ENCODE measurements around the gene DELE1.

DELE1 gene

DNA sequence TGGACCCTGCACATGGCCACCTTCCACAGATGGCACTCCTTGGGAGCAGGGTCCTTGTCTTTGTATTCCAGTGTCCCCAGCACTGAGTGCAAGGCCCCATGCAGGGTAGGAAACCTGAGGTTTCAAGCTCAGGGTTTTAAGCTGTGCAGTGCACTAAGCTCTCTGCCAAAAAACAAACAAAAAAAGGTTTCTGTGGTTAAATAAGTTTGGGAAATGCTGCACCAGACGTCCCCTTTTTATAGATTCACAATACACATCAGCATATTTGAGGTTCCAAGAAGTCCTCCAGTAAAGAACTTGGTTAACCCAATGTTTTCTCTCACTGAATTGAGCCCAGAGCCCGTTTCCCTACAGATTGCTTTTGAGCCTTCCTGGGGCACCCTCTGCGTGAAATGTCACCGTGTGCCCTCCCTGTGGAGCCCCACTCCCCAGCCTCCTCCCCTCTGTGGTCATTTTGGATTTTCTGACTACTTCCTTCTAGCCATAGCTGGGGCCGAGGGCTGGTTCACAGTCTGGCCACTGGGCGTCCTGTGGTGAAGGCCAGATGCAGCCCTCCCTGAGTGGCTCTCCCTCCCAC, 17.1 kb downstream of the DELE1 start:
- Histone ChIP-seq H3K27me3 (ENCODE audit: control insufficient read depth, insufficient read depth, low read length) (no peaks in the 10 kb centered on the region), H3K4me3 (ENCODE audit: low read length) (no peak overlapping the region), H3K9ac (ENCODE audit: low read length) (no peak overlapping the region), H3K36me3 (ENCODE audit: control insufficient read depth, insufficient read depth, low read length) (peaks cover 22% of the 10 kb centered on the region), H3K4me1 (ENCODE audit: control insufficient read depth, insufficient read depth, low read length) (peaks cover 4% of the 10 kb centered on the region), H3K27ac (ENCODE audit: low read depth, low read length) (no peak overlapping the region)

DNA sequence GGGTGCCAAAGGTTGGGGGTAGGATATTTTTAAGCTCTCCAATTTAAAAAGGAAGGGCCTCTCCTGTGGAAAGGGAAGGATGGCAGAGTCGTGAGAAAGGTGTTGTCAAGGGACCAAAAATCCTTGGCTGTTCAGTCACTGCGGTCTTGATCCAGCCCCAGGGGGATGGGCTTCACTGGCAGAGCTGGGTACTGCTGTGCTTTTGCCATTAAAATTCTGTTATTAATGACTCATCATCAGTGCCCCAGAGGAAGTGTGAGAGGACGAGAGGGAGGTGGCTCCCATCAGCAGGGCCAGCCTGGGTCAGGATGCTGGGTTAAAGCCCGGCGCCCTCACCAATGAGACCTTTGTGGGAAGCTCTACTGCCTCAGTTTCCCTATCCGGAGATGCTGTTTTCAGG, 17.6 kb downstream of the DELE1 start:
- Histone ChIP-seq H3K27ac (ENCODE audit: low read depth, low read length) (no peak overlapping the region), H3K36me3 (ENCODE audit: control insufficient read depth, insufficient read depth, low read length) (peaks cover 22% of the 10 kb centered on the region), H3K9ac (ENCODE audit: low read length) (no peak overlapping the region), H3K27me3 (ENCODE audit: control insufficient read depth, insufficient read depth, low read length) (no peaks in the 10 kb centered on the region), H3K4me1 (ENCODE audit: control insufficient read depth, insufficient read depth, low read length) (peaks cover 6% of the 10 kb centered on the region), H3K4me3 (ENCODE audit: low read length) (no peak overlapping the region)

DNA sequence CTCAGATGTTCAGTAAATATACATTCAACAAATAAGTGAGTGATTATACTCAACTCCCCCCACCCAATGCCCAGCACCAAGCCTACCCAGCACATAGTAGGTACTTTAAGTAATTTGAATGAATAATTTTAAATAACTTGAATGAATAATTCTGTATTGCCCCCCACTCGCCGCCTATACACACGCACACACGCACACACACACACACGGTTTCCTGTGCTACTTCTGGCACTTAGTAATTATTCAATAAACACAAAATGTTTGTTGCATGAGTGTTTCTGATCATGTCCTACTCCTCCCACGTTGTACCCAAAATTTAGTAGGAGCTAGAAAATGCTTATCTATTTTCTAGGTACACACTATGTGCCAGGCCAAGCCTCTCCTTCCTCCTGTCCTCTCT, 18.1 kb downstream of the DELE1 start:
- no peak overlapping the region for H3K9ac ChIP-seq (ENCODE audit: low read length)
- H3K27ac ChIP-seq (ENCODE audit: low read depth, low read length), result no peak overlapping the region
- H3K4me1 ChIP-seq (ENCODE audit: control insufficient read depth, insufficient read depth, low read length), result peaks cover 6% of the 10 kb centered on the region
- H3K4me3 ChIP-seq (ENCODE audit: low read length), result no peak overlapping the region
- H3K27me3 ChIP-seq (ENCODE audit: control insufficient read depth, insufficient read depth, low read length), result no peaks in the 10 kb centered on the region
- H3K36me3 ChIP-seq (ENCODE audit: control insufficient read depth, insufficient read depth, low read length), result peaks cover 19% of the 10 kb centered on the region

DNA sequence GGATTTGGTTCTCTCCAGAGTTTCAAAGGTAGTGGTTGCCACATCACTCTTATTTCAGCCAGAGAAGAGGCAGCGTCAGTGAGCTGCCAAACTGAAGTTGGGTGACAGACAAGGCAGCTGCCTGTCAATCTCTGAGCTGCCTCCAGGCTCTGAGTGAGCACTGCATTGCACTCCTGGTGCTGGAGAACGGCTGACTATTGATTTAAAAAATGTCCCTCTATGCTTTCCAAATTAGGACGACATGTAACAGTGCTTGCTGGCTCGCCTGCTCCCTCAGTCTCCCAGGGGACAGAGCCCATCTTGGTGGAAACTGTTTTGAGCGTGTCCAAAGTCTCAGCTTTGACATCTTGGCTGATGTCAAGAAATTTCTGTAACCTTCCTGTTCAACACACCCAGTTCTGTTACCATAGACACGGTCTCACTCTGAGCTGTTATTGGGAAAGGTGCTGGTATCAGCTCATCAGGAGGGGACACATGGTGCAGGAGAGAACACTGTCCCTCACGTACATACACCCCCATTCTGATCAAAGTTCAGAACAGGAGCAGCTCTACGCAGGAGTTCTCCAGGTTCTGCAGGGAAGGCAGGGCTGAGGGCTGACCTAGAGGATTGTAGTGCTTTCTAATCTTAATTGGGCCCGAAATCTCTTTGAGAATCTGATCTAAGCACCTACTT, 18.6 kb downstream of the DELE1 start:
- Histone ChIP-seq H3K27ac (ENCODE audit: low read depth, low read length) (no peak overlapping the region), H3K4me3 (ENCODE audit: low read length) (no peak overlapping the region), H3K27me3 (ENCODE audit: control insufficient read depth, insufficient read depth, low read length) (no peaks in the 10 kb centered on the region), H3K36me3 (ENCODE audit: control insufficient read depth, insufficient read depth, low read length) (peaks cover 14% of the 10 kb centered on the region), H3K4me1 (ENCODE audit: control insufficient read depth, insufficient read depth, low read length) (peaks cover 6% of the 10 kb centered on the region), H3K9ac (ENCODE audit: low read length) (no peak overlapping the region)

DNA sequence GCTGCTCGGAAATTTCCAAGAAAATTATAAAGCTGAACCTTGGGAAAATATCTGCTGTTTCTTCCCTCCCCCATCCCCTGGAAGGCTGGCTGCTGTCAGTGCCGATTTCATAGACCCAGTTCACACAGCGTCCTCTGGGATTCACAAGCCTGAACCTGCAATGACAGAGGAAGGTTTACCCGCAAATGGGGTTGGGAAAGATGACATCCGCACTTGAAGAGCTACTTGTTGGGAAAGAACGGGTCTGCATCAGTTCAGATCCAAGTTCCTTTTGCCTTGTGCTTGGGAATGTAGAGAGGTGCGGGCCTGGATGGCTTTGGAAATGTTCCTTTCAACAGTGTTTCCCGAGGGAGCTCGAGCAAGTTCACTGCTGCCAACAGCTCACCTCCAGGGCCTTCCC, 20.4 kb downstream of the DELE1 start:
- Histone ChIP-seq H3K4me3 (ENCODE audit: low read length) (no peak overlapping the region), H3K27me3 (ENCODE audit: control insufficient read depth, insufficient read depth, low read length) (no peaks in the 10 kb centered on the region), H3K36me3 (ENCODE audit: control insufficient read depth, insufficient read depth, low read length) (peaks cover 7% of the 10 kb centered on the region), H3K27ac (ENCODE audit: low read depth, low read length) (no peak overlapping the region), H3K4me1 (ENCODE audit: control insufficient read depth, insufficient read depth, low read length) (peaks cover 6% of the 10 kb centered on the region), H3K9ac (ENCODE audit: low read length) (no peak overlapping the region)

DNA sequence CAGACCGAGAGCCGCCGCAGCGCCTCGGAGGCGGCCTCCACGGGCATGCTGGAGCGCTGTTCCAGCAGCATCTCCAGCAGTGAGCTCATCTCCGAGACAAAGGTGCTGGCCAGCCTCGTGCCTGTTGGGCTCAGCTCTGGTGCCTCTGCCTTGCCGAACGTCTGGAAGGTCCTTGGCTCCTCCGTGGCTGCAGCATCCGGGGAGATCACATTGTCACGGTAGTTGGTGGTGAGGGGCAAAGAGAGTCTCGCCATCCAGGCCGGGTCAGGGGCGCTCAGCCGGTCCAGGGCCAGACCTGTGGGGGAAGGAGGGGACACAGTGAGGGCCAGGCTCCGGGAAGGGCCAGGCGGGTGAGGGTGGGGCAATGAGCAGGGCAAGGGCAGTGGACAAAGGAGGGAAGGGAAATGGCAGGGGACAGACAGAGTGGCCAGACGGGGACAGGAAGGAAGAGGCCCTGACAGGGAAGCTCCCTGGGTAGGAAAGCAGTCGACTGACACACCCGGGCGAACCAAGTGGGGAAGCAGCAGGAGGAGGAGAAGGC, 21.9 kb downstream of the DELE1 start:
- Histone ChIP-seq H3K27me3 (ENCODE audit: control insufficient read depth, insufficient read depth, low read length) (no peaks in the 10 kb centered on the region), H3K4me1 (ENCODE audit: control insufficient read depth, insufficient read depth, low read length) (peaks cover 6% of the 10 kb centered on the region), H3K4me3 (ENCODE audit: low read length) (no peak overlapping the region), H3K9ac (ENCODE audit: low read length) (no peak overlapping the region), H3K36me3 (ENCODE audit: control insufficient read depth, insufficient read depth, low read length) (peaks cover under 1% of the 10 kb centered on the region), H3K27ac (ENCODE audit: low read depth, low read length) (no peak overlapping the region)

DNA sequence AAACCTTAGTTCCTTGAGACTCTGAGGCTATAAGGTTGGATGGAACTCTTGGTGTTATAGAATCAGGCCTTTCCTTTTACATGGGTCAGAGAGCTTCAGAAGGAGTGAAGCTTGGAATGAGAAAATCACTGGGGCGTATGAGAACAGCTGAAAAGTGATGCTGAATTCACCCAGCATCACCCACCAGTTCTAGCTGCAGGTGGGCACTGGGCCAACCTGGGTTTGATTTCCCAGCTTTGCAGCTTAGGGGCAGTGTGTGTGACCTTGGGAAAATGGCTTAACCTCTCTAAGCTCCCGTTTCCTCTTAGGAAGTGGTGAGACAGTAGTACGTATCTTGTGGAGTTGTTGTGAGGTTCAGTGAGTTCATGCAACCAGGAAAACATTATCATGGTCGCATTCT, 23.6 kb downstream of the DELE1 start:
- Histone ChIP-seq H3K9ac (ENCODE audit: low read length) (no peak overlapping the region), H3K4me3 (ENCODE audit: low read length) (no peak overlapping the region), H3K27ac (ENCODE audit: low read depth, low read length) (no peak overlapping the region), H3K36me3 (ENCODE audit: control insufficient read depth, insufficient read depth, low read length) (no peaks in the 10 kb centered on the region), H3K4me1 (ENCODE audit: control insufficient read depth, insufficient read depth, low read length) (peaks cover 4% of the 10 kb centered on the region), H3K27me3 (ENCODE audit: control insufficient read depth, insufficient read depth, low read length) (no peaks in the 10 kb centered on the region)

DNA sequence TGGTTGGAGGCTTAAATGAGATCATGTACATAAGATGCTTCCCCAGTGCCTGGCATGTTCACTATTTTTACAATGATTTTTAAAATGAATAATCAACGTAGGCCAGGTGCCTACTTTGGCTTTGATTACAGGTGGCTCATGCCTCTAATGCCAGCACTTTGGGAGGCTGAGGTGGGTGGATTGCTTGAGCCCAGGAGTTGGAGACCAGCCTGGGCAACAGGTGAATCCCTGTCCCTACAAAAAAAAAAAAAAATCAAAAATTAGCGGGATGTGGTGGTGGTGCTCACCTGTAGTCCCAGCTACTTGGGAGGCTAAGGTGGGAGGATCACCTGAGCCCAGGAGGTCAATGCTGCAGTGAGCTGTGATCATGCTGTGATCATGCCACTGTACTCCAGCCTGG, 25.1 kb downstream of the DELE1 start:
- Histone ChIP-seq H3K4me3 (ENCODE audit: low read length) (no peak overlapping the region), H3K9ac (ENCODE audit: low read length) (no peak overlapping the region), H3K27ac (ENCODE audit: low read depth, low read length) (no peak overlapping the region), H3K4me1 (ENCODE audit: control insufficient read depth, insufficient read depth, low read length) (peaks cover 4% of the 10 kb centered on the region), H3K27me3 (ENCODE audit: control insufficient read depth, insufficient read depth, low read length) (no peaks in the 10 kb centered on the region), H3K36me3 (ENCODE audit: control insufficient read depth, insufficient read depth, low read length) (no peaks in the 10 kb centered on the region)

DNA sequence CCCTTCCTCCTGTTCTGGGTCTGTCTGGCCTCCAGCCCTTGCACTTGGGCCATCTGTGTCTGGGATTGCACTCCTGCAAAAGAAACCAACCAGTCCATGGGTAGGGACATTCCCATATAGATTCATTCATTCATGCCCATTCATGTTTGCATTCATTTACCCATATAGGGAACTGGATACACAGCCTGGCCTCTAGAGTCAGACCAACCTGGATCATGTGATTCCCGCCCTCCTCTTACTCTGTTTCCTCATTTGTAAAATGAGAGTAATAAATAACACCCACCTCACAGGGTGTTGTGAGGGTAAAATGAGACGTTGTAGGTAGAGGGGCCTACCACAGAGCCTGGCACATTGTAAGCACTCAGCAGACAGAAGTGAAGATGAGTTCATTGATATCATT, 25.8 kb downstream of the DELE1 start:
- H3K27ac ChIP-seq (ENCODE audit: low read depth, low read length), result no peak overlapping the region
- H3K9ac ChIP-seq (ENCODE audit: low read length), result no peak overlapping the region
- H3K27me3 ChIP-seq (ENCODE audit: control insufficient read depth, insufficient read depth, low read length), result no peaks in the 10 kb centered on the region
- H3K4me1 ChIP-seq (ENCODE audit: control insufficient read depth, insufficient read depth, low read length), result peaks cover 4% of the 10 kb centered on the region
- no peaks in the 10 kb centered on the region for H3K36me3 ChIP-seq (ENCODE audit: control insufficient read depth, insufficient read depth, low read length)
- no peak overlapping the region for H3K4me3 ChIP-seq (ENCODE audit: low read length)

DNA sequence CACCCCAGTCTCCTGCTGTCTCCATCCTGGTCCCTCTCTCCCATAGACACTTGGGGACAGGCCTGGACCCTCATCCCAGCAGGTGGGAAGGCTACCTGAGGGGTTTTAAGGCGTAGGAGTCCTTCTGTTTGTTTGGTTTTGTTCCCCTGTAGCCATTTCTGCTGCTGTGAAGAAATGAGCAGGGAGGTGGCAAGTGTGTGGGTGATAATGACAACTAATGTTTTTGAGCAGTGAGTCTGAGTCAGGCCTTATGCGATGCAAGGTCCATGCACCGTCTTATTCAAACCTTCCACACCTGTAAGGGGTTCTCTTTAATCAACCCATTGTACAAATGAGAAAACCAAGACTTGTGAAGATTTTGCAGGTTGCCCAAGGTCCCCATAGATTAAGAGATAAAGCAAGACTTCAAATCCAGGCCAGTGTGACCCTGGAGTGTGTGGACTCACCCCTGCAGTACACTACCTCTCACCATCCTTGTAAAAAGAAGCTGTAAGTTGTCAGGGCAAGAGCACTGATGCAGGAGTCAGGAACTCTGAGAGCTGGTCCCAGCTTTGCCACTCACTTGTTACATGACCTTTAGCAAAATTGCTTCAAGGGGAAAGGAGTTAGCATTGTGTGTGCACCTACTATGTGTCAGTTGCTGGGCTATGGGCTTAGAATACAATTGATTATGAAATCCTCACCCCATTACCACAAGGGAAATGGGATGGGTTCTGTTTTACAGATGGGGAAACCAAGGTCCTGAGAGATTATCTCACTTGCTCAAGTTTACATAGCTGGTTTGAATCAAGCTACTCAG, 26.7 kb downstream of the DELE1 start:
- H3K9ac ChIP-seq (ENCODE audit: low read length), result no peak overlapping the region
- H3K27ac ChIP-seq (ENCODE audit: low read depth, low read length), result no peak overlapping the region
- H3K4me1 ChIP-seq (ENCODE audit: control insufficient read depth, insufficient read depth, low read length), result peaks cover 4% of the 10 kb centered on the region
- no peaks in the 10 kb centered on the region for H3K36me3 ChIP-seq (ENCODE audit: control insufficient read depth, insufficient read depth, low read length)
- no peak overlapping the region for H3K4me3 ChIP-seq (ENCODE audit: low read length)
- H3K27me3 ChIP-seq (ENCODE audit: control insufficient read depth, insufficient read depth, low read length), result no peaks in the 10 kb centered on the region

DNA sequence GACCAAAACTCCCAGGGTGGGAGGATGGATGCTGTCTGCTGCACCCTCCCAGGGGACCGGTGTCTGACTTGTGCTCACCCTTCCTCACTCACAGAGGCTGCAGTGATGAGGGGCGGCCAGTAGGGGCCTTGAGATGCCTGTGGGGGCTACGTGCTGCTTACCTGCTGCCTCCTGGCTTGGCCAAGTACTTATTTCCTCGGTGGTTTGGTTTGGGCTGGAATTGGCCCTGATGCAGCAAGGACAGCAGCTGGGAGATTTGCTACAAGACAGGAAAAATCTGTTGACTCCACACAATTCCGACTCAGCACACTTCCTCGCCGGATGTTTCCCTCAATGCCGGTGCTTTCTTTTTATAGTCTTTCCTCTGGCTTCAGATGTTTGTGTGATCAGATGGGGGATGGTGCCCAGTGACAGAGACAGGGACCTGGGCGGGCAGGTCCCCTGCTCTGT, 27.7 kb downstream of the DELE1 start:
- H3K4me1 ChIP-seq (ENCODE audit: control insufficient read depth, insufficient read depth, low read length), result no peaks in the 10 kb centered on the region
- no peaks in the 10 kb centered on the region for H3K36me3 ChIP-seq (ENCODE audit: control insufficient read depth, insufficient read depth, low read length)
- no peak overlapping the region for H3K9ac ChIP-seq (ENCODE audit: low read length)
- H3K27me3 ChIP-seq (ENCODE audit: control insufficient read depth, insufficient read depth, low read length), result no peaks in the 10 kb centered on the region
- H3K27ac ChIP-seq (ENCODE audit: low read depth, low read length), result no peak overlapping the region
- no peak overlapping the region for H3K4me3 ChIP-seq (ENCODE audit: low read length)

DNA sequence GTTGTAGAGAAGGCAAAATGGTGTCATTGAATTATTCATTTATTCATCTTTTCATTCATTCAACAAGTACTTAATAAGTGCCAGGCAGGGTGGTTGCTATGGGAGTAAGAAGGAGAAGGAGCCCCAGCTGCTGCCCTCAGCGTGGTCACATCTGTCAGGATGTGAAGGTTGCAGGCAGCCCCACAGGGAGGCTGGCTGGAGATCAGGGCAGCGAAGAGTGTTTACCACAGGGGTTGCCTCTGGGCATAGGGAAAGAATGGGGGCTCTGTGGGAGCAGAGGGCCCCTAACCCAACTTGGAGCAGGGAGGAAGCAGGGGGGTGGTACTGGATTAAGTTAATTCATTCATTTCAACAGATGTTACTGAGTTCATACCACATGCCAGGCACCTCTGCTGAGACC, 28.3 kb downstream of the DELE1 start:
- no peaks in the 10 kb centered on the region for H3K27me3 ChIP-seq (ENCODE audit: control insufficient read depth, insufficient read depth, low read length)
- no peaks in the 10 kb centered on the region for H3K4me1 ChIP-seq (ENCODE audit: control insufficient read depth, insufficient read depth, low read length)
- H3K4me3 ChIP-seq (ENCODE audit: low read length), result no peak overlapping the region
- H3K27ac ChIP-seq (ENCODE audit: low read depth, low read length), result no peak overlapping the region
- no peak overlapping the region for H3K9ac ChIP-seq (ENCODE audit: low read length)
- H3K36me3 ChIP-seq (ENCODE audit: control insufficient read depth, insufficient read depth, low read length), result no peaks in the 10 kb centered on the region
